NT2/D1 (cell line): ENCODE data around the gene OR52L1.

Source experiments
- YY1 ChIP-seq: IDR thresholded peaks from 2 replicates; pipeline ENCODE4 v1.6.1; 2011; ENCODE audit not compliant: insufficient read length, insufficient read depth
- ZNF274 ChIP-seq: IDR thresholded peaks from 2 replicates; pipeline ENCODE4 v1.6.1; 2011; ENCODE audit warnings: mild to moderate bottlenecking, low read depth, low read length

GRCh38 chr11:5938603-5938965, 48.2 kb downstream of the OR52L1 start:
- TF ChIP-seq YY1 (no peak), ZNF274 (no peak)
